ENCODE results near the gene LIPK.
"Not testable (repeated sequence)": the region's sequence is repeated elsewhere in the genome, so short reads cannot be mapped to it uniquely, and the experiment has no call there.

Gene LIPK

DNA sequence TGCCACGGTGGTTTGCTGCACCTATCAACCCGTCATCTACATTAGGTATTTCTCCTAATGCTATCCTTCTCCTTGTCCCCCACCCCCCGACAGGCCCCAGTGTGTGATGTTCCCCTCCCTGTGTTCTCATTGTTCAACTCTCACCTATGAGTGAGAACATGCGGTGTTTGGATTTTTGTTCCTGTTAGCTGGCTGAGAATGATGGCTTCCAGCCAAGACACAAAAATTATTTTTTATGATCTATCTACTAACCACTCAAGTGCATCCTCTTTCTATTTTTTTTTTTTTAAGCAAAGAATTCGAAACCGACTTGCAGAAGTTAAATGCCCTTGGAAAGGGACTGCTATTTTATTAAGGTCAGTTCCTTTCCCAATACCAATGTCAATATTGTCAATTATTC lies 3.3 kb downstream of the LIPK start:
- H3K4me3 ChIP-seq, H3K27ac ChIP-seq: not testable (repeated sequence)

DNA sequence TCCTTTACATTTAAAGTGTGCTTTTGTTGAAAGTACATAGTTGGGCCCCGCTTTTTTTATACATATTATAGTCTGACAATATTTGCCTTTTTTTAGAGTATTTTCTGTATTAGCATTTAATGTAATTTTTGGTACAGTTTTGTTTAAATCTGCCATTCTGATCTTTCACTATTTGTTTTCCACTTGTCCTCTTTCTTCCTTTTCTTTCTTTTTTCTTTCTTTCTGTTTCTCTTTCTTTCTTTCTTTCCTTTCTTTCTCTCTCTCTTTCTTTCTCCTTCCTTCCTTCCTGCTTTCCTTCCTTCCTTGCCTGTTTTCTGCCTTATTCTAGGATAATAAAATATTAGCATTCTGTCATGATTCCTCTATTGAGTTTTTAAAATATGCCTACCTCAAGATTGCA lies 9.5 kb downstream of the LIPK start:
- Histone ChIP-seq H3K4me3 (no peak overlapping the region), H3K27ac (no peak overlapping the region)

DNA sequence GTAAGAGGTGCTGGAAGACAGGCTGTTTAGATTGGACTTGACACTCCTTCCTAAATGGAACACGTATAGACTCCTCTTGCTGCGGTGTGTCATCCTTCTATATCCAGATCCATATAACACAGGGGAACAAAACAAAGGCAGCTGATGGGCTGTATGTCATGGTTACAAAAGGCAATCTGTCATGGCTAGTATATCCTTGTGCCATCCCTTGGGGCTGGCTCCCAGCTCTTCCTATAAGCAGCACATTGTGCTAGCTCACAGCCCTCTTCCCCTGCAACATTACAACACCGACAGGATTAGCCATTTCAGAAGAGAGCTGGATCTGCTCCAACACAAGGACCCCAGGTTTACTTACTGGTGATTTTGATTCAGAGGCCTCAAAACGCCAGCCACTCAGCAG lies 15.3 kb downstream of the LIPK start:
- H3K27ac ChIP-seq = no peak overlapping the region
- no peak overlapping the region for H3K4me3 ChIP-seq

DNA sequence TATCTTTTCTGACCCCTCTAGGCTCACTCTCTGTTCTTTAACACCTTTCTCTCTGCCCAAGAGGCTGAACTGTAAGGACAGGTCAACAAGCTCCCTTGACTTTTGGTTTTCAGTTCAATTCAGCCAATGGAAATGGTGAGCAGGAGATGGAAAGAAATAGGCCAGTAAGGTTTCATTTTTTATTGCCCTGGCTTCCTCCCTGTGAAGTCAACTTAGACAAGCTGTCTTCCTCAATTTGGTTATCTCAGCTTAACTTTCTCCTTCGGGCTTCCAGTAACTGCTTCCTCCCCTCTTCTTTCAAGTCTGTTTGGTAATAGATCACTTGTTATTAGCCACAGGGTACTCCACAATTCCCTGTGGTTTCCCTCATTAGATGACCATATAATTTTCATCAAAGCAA lies 19.7 kb downstream of the LIPK start:
- Histone ChIP-seq H3K4me3 (no peak overlapping the region), H3K27ac (no peak overlapping the region)

DNA sequence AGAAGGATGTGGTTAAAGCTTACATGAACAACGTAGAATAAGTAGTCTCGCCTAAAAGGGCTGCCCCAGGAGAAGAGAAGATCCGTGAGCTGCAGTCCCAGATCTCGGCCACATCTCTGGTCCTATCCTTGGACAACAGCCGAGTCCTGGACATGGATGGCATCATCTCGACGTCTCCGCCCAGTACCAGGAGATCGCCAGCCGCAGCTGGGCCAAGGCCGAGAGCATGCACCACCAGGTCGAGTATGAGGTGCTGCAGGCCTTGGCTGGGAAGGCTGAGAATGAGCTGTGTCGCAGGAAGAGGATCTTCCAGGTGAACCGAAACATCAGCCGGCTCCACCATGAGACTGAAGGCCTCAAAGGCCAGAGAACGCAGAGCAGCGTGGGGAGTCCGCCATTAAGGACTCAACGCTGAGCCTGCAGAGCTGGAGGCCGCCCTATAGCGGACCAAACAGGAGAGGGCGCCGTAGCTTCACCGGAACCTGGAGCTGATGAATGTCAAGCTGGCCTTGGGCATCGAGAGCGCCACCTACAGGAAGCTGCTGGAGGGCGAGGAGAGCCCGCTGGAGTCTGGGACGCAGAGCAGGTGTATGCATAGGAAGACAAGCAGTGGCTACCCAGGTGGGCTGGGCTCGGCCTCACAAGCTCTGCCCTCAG lies 22.2 kb downstream of the LIPK start:
- H3K4me3 ChIP-seq = no peak overlapping the region
- H3K27ac ChIP-seq = no peak overlapping the region

DNA sequence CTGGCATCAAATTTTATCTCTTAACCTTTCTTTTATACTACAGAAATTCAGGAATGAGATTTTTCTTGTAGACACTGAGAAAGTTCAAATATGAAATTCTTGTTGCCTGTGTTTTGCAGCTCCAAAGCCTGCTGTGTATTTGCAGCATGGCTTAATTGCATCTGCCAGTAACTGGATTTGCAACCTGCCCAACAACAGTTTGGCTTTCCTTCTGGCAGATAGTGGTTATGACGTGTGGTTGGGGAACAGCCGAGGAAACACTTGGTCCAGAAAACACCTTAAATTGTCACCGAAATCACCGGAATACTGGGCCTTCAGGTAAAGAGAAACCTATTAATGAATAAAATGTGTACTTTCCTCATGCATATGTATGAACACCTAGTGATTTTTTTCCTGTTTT lies 24.8 kb downstream of the LIPK start:
- Histone ChIP-seq H3K27ac (no peak overlapping the region), H3K4me3 (no peak overlapping the region)

DNA sequence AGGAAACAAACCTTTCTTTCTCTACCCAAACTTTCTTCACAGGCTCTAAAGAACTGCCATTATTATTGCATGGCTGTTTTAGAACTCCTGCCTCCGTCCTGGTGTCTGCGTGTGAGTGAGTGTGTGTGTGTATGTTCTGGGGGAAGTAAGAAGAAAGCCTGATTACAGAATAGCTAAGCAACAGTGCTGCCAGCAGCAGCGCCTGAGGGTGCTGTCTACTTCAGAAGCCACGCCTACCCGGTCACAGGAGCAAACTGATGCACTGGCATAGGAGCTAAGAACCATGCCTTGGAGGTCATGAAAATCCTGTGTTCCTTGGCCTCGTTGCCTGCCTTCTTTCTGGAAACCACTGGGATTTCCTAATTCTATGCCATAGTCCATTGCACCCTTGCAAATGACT lies 25.2 kb downstream of the LIPK start:
- Histone ChIP-seq H3K27ac (no peak overlapping the region), H3K4me3 (no peak overlapping the region)

DNA sequence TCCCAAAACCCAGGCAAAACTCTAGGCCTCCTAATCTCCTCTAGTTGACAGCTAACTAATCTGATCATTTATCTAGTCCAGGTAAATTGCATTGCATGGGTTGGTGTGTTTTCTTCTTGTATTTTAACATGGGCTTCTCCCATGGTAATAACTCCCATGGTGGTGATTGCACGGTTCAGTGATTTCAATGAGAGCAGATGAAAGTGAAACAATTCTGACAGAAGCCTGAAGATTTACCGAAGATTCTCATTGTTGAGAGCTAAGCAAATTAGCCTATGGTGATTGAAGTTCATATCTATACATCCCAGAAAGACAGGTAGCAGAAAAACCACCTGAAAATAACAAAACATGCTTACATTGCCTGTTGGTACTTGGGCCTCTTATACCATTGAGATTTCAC lies 27.2 kb downstream of the LIPK start:
- H3K27ac ChIP-seq = no peak overlapping the region
- no peak overlapping the region for H3K4me3 ChIP-seq

DNA sequence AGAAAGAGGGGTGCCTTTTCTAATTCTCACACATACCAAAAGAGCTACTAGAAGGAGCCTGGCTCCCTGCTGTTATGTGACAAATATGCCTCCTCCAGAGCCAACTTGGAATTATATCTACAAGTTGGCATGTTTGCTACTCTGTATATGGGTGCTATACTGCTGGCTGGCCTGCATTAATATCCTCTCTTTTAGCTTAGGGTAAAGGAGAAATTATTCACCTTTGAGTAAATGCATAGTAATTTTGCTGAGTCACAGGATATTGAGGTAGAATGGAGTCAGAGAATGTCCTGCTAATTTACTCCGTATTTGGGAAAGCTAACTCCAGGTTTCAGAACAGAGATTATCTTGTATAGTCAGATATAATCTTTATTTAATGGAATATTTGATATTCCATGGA lies 29.6 kb downstream of the LIPK start:
- no peak overlapping the region for H3K27ac ChIP-seq
- no peak overlapping the region for H3K4me3 ChIP-seq

DNA sequence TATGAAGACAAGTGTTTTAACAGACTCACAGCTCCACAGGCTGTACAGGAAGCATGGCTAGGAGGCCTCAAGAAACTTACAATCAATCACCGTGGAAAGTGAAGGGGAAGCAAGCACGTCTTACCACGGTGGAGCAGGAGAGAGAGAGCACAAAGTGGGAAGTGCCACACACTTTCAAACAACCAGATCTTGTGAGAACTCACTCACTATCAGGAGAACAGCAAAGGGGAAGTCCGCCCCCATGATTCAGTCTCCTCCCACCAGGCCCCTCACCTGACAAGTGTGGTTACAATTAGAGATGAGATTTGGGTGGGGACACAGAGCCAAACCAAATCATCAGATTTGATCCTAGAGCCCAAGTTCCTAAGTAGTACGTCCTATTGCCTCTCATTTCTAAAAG lies 35.9 kb downstream of the LIPK start:
- not testable (repeated sequence) for H3K4me3 ChIP-seq, H3K27ac ChIP-seq

DNA sequence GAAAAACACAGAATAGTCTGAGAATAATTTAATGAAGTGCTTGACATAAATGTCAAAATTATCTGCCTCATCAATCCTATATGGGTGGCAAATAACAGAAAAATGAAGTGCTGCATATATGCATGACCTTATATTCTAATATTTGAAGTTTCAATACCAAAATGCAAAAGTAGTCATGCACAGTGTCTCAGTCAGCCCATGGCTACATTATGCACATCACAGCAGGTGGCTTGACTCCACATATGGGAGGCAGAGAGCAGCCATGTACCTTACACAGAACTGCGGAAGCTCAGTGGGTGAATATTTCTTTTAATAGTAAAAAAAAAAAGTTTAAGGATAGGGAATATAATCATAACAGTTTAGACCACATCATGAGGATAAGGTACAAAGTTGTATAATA lies 36.4 kb downstream of the LIPK start:
- Histone ChIP-seq H3K27ac (no peak overlapping the region), H3K4me3 (no peak overlapping the region)

DNA sequence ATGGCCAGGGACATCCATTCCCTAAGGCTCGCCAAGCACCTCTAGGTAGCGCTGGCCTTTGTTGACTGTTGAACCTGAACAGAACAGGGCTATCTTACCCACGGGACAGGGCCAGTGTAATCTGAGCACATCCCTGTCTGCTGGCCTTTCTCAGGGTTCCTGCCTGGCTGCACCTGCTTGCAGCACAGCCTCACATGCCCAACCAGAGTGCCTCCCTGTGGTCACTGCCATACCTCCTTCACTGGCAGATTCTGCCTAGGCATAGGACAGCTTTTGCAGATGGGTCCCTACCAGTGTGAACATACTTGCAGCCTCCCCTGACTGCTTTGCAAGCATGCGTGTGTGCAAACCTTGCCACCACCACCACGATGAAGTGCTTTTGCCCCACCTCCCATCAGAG lies 38.0 kb downstream of the LIPK start:
- Histone ChIP-seq H3K4me3 (no peak overlapping the region), H3K27ac (no peak overlapping the region)

DNA sequence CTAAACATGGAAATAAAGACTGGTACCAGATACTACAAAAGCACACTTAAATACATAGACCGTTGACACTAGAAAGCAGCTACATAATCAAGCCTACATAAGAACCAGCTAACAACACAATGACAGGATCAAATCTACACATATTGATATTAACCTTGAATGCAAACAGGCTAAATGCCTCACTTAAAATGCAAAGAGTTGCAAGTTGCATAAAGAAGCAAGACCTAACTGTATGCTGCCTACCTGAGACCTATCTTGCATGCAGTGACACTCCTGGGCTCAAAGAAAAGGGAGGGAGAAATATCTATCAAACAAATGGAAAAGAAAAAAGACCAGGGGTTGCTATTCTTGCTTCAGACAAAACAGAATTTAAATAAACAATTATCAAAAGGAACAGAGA lies 39.6 kb downstream of the LIPK start:
- Histone ChIP-seq H3K4me3 (no peak overlapping the region), H3K27ac (no peak overlapping the region)

DNA sequence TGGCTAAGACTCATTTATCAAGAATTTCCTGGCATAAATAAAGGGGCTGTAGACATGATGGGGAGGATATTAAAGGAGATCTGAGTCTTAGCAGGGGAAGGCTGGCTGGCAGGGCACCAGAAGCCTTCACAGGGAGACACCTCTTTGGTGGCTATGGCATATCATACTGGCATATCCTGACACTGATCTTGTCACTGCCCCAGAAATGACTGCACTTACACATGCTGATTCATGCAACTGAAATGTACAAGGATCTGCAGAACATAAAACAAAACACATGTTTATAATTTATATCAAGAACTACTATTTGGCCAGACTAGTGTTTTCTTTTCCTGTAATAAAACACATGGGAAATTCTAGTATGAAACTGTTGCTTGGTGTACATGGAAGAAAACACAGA lies 48.2 kb downstream of the LIPK start:
- Histone ChIP-seq H3K27ac (no peak overlapping the region), H3K4me3 (no peak overlapping the region)

DNA sequence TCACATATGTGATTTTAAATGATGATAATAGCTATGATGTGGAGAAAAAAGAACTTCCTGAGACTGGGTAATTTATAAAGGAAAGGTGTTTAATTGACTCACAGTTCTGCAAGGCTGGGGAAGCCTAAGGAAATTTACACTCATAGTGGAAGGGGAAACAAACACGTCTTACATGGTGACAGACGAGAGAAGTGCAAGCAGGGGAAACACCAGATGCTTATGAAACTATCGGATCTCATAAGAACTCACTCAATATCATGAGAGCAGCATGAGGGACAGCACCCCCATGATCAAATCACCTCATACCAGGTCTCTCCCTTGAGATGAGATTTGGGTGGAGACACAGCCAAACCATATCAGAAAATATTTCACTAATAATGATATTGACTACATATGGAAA lies 49.7 kb downstream of the LIPK start:
- Histone ChIP-seq H3K27ac (no peak overlapping the region), H3K4me3 (no peak overlapping the region)

DNA sequence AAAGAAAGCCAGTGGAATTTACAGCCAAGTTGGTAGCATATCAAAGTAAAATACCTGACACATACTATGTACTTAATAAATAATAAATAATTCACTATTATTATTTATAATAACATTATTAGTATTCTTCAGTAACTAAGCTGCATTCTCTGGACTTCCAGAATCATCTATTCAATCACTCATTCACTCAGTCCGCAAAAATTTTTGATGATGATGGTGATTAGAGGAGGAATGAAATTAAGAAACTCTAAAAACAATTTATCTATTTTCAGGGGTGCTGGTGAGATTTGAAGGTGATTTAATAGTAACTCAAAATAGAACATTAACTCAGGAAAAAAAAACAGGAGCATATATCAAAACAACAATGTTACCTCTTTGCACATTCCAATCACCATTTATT lies 50.6 kb downstream of the LIPK start:
- Histone ChIP-seq H3K27ac (no peak overlapping the region), H3K4me3 (no peak overlapping the region)

DNA sequence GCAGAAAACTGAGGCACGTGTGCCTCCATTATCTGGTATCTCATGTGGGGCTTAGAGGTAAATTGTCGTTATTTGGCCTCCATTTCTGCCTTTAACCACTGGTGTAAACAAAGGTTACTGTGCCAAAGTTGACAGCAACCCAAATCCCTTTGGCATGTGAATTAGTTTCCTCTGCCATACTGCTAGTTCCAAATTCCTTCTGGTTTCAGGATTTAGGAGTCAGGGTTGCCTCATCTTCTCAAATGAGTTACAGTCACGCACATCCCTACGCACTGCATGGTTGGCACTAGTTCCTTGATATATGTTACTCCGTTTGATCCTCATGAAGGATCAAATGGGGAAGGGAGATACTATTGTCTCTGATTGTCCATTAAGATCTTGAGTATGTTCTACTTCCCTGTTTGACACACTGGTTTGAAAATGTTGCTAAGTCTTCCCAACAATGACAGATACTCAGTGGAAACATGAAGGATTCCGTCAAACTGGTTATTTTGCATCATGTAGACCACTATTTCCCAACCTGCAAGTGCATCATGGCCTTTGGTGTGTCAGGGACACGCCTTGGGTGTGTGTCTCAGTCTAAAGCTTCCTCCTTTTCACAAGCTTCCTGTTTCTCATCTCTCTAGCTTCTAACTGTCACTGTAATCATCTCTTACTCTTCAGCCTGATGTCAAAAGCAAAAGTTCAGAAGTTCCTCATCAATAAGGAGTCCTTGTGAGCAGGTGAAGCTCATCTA lies 53.5 kb downstream of the LIPK start, which contains the start of gene LIPN:
Gene LIPN (plus strand): TSS at position 655 of the 736 bp plus-strand sequence. CDS start 1,386 bp downstream, outside the sequence.
- H3K27ac ChIP-seq = peak within 1 kb of the TSS in 8 of 21 experiments; percentile 2 to 45 (median 25)
- no peak within 1 kb of the TSS for H3K4me3 ChIP-seq

DNA sequence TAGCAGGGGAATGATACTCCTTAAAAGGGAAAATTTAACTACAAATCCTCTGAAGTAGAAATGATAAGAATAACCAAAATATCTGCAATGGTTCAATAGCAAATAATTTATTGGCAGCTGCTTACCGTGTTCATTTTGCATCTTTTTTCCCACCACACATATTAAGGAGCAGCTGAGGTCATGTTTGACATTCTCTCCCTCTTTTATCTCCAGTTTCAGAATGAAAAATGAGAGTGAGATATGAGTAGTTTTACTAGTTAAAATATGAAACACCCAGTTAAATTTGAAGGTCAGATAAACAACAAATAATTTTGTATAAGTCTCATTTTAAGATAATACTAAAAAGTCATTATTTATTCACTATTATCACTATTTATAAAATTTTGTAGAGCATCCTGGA lies 56.9 kb downstream of the LIPK start:
- Histone ChIP-seq H3K27ac (no peak overlapping the region), H3K4me3 (no peak overlapping the region)

DNA sequence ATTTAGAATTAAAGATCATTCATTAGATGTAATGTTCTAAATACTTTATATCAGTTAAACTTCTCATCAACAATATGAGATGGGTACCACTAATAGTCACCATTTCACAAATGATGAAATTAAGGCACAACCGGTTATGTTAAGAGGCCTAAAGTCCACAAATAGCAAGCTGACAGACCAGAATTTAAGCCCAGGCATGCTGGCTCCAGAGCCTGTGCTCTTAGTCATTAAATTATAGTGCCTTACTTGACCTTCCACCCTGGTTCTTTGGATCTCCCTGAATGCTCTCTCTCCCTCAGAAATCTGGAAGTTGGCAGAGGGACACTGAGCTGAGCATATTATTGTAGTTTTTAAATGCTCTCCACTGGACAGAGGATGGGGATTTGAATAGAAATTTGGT lies 57.4 kb downstream of the LIPK start:
- Histone ChIP-seq H3K4me3 (no peak overlapping the region), H3K27ac (no peak overlapping the region)

DNA sequence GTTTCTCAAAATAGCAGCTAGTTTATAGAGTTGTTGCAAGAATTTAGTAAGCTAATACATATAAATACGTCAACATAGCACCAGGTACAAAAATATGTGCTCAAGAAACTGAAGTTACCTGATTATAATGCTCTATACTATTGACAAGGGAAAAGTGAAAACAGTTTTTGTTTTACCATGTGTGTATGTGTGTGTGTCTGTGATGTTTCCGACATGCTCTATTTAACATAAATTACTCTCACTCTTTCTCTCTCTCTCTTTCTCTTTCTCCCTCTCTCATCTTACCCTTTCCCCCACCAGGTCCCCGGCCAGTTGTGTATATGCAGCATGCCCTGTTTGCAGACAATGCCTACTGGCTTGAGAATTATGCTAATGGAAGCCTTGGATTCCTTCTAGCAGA lies 58.1 kb downstream of the LIPK start:
- Histone ChIP-seq H3K4me3 (no peak overlapping the region), H3K27ac (no peak overlapping the region)

DNA sequence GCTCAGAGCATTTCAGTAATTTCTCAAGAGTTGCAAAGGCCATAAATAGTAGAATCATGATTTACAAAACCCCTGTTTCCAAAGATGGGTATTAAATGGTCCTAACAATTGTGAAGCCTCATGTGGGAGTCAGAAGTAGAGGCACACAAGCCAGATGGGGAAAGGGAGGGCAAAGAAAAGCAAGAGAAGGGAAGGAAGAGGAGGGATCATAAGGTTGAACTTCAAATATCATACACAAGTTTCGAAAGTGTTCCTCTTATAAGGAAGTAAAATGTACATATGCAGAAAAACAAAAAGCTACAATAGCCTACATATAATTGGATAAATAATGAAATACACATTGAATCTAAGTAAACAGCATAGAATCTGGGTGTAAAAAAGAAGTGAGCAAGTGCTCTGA lies 59.8 kb downstream of the LIPK start:
- H3K27ac ChIP-seq = no peak overlapping the region
- H3K4me3 ChIP-seq = no peak overlapping the region

DNA sequence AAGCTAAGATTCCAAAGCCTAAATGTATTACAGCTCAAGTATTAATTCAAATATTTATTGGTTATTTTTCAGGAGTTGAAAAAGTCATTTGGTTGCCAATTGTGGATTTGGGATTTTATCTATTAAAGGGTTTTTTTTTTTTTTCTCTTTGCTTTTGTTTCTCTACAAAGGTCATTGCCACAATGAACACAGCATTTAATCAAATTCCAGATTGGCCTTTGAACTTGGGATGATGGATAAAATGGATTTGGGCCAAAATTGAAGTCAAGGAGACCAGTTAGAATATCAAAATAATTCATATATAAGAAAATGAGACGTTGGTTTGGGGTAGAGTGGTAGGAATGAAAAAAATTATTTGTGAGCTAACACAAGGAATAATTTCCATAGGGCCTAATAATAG lies 63.3 kb downstream of the LIPK start:
- H3K27ac ChIP-seq = no peak overlapping the region

More for the DNA sequence above, 63.3 kb downstream of the LIPK start:
- H3K4me3 ChIP-seq = no peak overlapping the region

Measured in skin epidermis (tissue), 12 donors.